ENCODE measurements around the gene RCAN2.

GRCh38 chr6:46368169-46368536, 123.1 kb downstream of the RCAN2 start:
- TF ChIP-seq CTCF (IDR thresholded peaks at IDR 0.05; ENCODE audit: insufficient read depth, low read length) = no peak
- TF ChIP-seq REST (IDR thresholded peaks at IDR 0.05; ENCODE audit: insufficient replicate concordance, low read depth) = no peak
- TF ChIP-seq GABPA (IDR thresholded peaks at IDR 0.05; ENCODE audit: low read depth) = no peak

Data from HL-60 (cell line).